Tibial nerve (tissue), 4 donors: ENCODE results near the gene ACTL6A.

Experiments
- CTCF ChIP-seq, 5 experiments: fragments of 200-600 bp in 3 of 5; fragments of 450-650 bp in 2 of 5; sonication (generic) in 3 of 5; IDR thresholded peaks; one replicate each; pipeline ENCODE4 v1.5.1; 2016 to 2019; ENCODE audit warnings: antibody characterized with exemption in 5 of 5, mild to moderate bottlenecking in 3 of 5, moderate library complexity in 2 of 5
- EP300 ChIP-seq, 2 donors: sonication (generic); formaldehyde crosslinking; IDR thresholded peaks; one replicate each; pipeline ENCODE4 v1.6.1; 2017; ENCODE audit warnings: antibody characterized with exemption in 2 of 2, mild to moderate bottlenecking in 1 of 2
- POLR2A ChIP-seq, 2 donors: fragments of 450-650 bp; IDR thresholded peaks; one replicate each; pipeline ENCODE4 v1.6.1; 2017; ENCODE audit warnings: antibody characterized with exemption in 2 of 2, mild to moderate bottlenecking in 2 of 2, moderate library complexity in 2 of 2

DNA sequence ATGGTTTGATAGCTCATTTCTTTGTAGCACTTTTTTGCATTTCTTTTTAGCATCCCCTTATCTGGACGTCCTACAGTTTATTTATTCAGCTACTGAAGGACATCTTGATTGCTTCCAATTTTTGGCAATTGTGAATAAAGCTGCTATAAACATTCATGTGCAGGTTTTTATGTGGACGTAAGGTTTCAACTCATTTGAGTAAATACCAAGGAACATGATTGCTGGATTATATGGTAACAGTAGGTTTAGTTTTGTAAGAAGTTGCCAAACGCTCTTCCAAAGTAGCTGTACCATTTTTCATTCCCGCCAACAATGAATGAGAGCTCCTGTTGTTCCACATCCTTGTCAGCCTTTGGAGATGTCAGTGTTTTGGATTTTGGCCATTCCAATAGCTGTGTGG lies 29.5 kb upstream of the ACTL6A start:
- TF ChIP-seq POLR2A (IDR thresholded peaks at IDR 0.05): no peak
- no peak for TF ChIP-seq CTCF (IDR thresholded peaks at IDR 0.05)
- no peak for TF ChIP-seq EP300 (IDR thresholded peaks at IDR 0.05)
